Neural progenitor cell (in vitro differentiated cells): ENCODE measurements around the gene IGSF3.

Source experiments
- CTCF ChIP-seq: fragments of 200-600 bp; sonication (generic); IDR thresholded peaks from 2 replicates; pipeline ENCODE4 v1.5.1; 2017; ENCODE audit warnings: antibody characterized with exemption, mild to moderate bottlenecking
- EZH2 ChIP-seq: fragments of 200-600 bp; sonication (generic); IDR thresholded peaks from 2 replicates; pipeline ENCODE4 v1.6.1; 2017; ENCODE audit warnings: antibody characterized with exemption, mild to moderate bottlenecking, moderate library complexity

GRCh38 chr1:116561563-116561962 is 106.0 kb downstream of the IGSF3 start:
- TF ChIP-seq CTCF: no peak
- no peak for TF ChIP-seq EZH2
